Left cardiac atrium (tissue), 4 donors: ENCODE measurements around the gene LNX1. TPM values are rescaled to one million over a fixed set of nuclear protein-coding genes. Genes with fewer than 3 reads are reported as not detected.
A peak's percentile ranks its signal among the peaks of the same experiment; 100 is the strongest.

ENCODE experiments used
- ATAC-seq, 2 donors: fragments of 200-7000 bp; cut with Tn5 transposase; one replicate each; pipeline ENCODE4 v1.9.1; 2020; ENCODE audit warnings: mild to moderate bottlenecking in 2 of 2, moderate library complexity in 2 of 2
- DNase-seq: peaks from one replicate; pipeline ENCODE4 v3.0.0-alpha.2; 2020
- intact Hi-C, 2 donors: fragments of 100-400 bp; cut with DNase I; formaldehyde crosslinking; loops; one replicate each; pipeline versions ENCODE4 v1.14.1 to v1.15.1; 2022 to 2023
- total RNA-seq, 2 donors: library from RNA; stranded (reverse); fragmentation: NEBNext Ultra II Directional; extraction: Animal tissue kit (Norgen Biotek cat#: 25700); gene quantifications; one replicate each; pipeline ENCODE4 v1.2.1, GENCODE V29; 2021
- donor health status: DM: no; HTN: yes; CAD: no.
- donor health status: DM: no; HTN: yes; CAD: no; lungs with severe emphysema.
- donor health status: DM: yes; HTN: yes; CAD: no.
- donor health status: Dilated cardiomyopathy.

Gene LNX1
- total RNA-seq, 2 donors from 2014 or later = 5.9 to 11.5 TPM

DNA sequence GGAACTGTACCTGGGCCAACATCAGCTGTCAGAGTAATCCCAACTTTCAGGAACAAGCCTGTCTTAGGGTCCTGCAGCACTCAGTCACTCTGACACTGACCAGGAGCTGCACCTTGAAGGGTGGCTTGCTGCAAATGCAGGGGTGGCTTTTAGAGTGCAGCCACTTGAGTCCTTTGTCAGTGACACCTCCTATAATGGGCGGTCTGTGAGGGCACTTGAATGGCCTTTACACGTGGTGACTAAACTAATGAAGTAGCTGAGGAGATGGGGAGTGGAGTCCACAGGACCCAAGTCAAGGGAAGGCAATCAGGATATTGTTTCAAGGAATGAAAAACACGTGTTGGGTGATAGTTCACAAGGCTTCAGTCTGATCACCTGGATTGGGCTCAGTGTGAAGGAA is 11.1 kb upstream of the LNX1 start:
- no peak for ATAC-seq
- DNase-seq = no peak
- intact Hi-C loops = no loop called here

- peak; percentile 27 for DNase-seq
Measured at GRCh38 chr4:53601251-53601764, 10.0 kb upstream of the LNX1 start.

DNA sequence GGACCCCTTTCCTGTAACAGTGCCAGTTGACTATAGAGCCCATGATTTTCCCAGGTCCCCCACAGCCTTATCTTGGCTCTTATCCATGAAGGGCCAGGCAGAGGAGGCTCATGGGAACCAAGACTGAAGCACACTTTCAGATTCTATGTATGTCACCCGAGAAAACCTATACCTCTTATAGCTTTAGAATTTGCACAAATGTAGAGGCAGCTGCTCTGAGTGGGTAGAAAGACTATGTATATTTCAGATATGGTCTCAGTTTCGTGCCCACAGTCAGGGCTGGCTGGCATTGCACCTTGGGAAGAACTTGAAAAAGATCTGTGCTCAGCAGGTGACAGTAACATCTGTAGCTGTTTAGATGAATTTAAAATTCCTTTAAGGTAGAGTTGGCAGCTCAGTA is 8.3 kb upstream of the LNX1 start:
- DNase-seq (no peak), ATAC-seq (no peak)
- intact Hi-C loops = no loop called here

More at GRCh38 chr4:53601251-53601764, 10.0 kb upstream of the LNX1 start:
- intact Hi-C loops = no loop called here
- ATAC-seq = peak in 1 of 2 donors; percentile 29

- intact Hi-C loops = no loop called here
- DNase-seq = no peak
Measured at GRCh38 chr4:53598901-53599300, 7.6 kb upstream of the LNX1 start.

GRCh38 chr4:53598483-53598882 is 7.2 kb upstream of the LNX1 start:
- ATAC-seq = no peak
- intact Hi-C loops = no loop called here

More at GRCh38 chr4:53598901-53599300, 7.6 kb upstream of the LNX1 start:
- no peak for ATAC-seq

DNA sequence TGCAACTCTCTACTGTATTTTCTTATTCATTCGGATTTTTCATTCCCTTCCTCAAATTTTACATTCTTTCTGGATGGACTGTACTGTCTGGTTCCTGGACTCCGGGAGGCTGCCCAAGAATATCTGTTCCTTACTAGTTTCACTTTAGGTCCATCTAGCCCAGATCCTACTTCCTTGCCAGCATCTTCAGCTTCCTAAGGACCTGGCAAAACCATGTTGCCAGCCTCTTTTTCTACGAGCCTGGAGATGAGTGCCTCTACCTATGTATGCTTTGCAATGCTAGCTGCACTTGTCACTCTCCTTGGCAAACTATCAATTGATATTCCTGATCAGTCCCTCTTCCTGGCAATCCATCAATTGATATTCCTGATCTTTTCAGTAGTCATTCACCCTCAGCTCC is 5.6 kb upstream of the LNX1 start:
- no peak for DNase-seq
- intact Hi-C loops = no loop called here
- ATAC-seq = no peak

More at GRCh38 chr4:53598483-53598882, 7.2 kb upstream of the LNX1 start:
- DNase-seq = no peak

DNA sequence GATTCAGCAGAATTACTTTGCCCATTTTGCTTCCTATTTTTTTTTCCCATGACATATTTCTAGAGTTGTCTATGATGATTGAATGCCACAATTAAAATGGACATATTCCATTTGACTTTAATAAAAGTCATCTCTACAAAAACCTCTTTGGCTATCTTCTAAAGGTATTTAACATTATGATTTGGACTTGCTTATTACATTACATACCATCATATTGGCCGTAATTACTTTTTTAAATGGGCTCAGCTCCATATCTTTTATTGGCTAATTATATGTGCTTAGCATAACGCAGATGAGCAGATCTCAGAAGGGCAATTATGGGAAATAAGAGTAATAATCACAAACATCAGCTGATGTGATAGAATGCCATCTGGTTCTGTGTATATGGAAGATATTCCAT is 4.5 kb upstream of the LNX1 start:
- no peak for ATAC-seq
- DNase-seq = no peak
- intact Hi-C loops = no loop called here

GRCh38 chr4:53595204-53595603 is 3.9 kb upstream of the LNX1 start:
- DNase-seq (no peak), ATAC-seq (no peak)
- intact Hi-C loops = no loop called here

- ATAC-seq (no peak), DNase-seq (no peak)
- intact Hi-C loops = no loop called here
Measured at GRCh38 chr4:53593765-53594164, 2.5 kb upstream of the LNX1 start.

GRCh38 chr4:53592686-53593501 is 1.6 kb upstream of the LNX1 start:
- intact Hi-C loops = no loop called here
- peak; percentile 80 to 83 for ATAC-seq
- peak; percentile 58 for DNase-seq

- intact Hi-C loops = no loop called here
- DNase-seq (no peak), ATAC-seq (peak in 1 of 2 donors; percentile 34)
Measured at GRCh38 chr4:53592122-53592521, 836 bp upstream of the LNX1 start.

DNA sequence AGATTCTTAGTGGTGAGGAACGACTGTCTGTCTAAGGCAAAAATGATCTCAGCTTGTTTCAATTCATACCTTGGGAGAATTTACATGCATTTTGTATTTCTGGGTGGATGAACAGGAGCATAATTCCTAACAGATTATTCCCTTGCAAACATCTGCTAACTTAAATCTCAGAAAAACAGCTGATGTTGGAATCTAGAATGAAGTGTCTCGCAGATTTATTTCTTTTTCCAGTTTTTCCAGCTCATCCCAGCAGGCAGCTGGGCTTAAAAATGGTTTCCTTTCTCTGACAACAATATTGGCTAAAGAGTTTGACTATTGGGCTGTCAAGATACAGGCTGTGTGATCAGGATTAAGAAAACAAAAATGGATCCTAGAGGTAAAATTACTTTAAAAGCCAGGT is 1.1 kb downstream of the LNX1 start:
- ATAC-seq (no peak), DNase-seq (no peak)
- intact Hi-C loops = no loop called here

DNA sequence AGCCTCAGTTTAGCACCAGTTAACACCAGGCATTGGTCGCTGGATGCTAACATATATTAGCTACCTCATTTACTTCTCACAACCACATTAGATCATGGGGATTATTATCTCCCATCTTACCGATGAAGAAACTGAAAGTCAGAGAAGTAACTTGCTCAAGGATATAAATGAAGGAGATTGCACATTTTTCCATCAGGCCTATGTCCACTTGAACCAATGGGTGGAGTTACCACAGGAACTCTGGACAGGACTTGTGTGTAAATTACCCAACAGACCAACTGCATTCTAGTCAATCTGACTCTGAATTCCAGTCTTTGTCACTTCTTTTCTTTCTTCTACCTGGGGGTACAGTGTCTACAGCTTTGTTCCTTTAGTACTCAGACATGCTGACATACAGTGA is 1.8 kb downstream of the LNX1 start:
- intact Hi-C loops = no loop called here
- no peak for ATAC-seq
- no peak for DNase-seq

GRCh38 chr4:53587135-53587534 is 4.2 kb downstream of the LNX1 start:
- intact Hi-C loops = no loop called here
- no peak for DNase-seq
- no peak for ATAC-seq

- ATAC-seq (peak; percentile 50 to 92), DNase-seq (no peak)
- intact Hi-C loops = no loop called here
Measured at GRCh38 chr4:53586121-53586816, 5.0 kb downstream of the LNX1 start.

DNA sequence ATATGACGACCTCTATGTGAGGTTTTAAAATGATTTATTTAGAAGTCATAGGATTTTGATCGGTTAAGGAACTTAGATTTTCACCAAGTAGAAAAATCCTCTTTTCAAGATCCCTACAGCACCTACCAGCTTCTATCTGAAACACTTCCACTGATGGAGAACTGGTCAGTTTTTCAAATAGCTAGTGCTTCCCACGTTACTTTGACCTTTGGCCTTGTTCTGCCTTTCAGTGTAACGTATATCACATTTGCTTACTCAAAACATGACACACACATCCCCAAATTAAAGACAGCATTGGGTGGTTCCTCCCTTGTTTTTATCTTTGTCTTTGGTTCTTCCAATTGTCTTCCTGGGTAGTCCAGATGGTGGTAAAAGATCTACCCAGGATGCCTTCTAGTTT is 6.6 kb downstream of the LNX1 start:
- intact Hi-C loops = no loop called here
- ATAC-seq = no peak
- no peak for DNase-seq

- DNase-seq (no peak), ATAC-seq (no peak)
- intact Hi-C loops = no loop called here
Measured at GRCh38 chr4:53583513-53583912, 7.8 kb downstream of the LNX1 start.

DNA sequence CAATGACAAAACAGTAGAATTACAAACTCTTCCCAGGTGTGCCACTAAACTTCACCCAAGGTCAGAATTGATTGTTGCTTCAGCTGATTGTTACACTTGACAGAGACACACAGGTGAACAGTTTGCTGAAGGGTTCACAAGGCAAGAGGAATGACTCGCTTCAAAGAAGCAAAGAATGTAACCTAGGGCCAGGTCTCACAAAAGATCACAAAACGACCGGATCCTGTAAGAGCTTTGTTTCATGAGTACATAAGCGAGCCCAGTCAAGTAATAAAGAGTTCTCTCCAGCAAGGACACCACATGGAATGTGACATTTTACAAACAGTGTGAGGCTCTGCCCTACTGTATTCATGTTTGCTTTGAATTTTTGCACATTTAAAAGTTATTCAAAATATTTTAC is 9.1 kb downstream of the LNX1 start:
- DNase-seq = no peak
- no peak for ATAC-seq
- intact Hi-C loops = no loop called here

DNA sequence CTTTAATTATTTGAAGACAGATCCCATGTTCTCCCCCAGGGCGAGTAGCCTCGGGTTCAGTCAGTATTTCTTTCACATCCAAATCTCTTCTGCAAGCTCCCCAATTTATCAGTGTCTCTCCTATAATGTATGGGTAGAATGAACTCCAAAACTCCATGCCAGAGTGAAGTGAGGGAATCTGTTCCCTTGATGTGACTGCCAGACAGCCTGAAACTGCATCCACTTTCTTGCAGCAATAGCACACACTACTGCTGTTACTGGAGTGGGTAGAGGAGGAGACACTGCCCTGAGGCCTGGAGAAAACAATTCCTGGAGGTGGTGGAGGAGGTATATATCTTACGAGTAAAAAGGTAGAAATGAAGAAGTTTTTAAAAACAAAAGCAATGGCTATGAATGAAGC is 11.0 kb downstream of the LNX1 start:
- intact Hi-C loops = no loop called here
- ATAC-seq = no peak
- no peak for DNase-seq

GRCh38 chr4:53579826-53580225 is 11.5 kb downstream of the LNX1 start:
- intact Hi-C loops = no loop called here
- no peak for DNase-seq
- no peak for ATAC-seq
